Measurements from ENCODE around the gene NALCN. TPM values are rescaled to one million over a fixed set of nuclear protein-coding genes. Genes with fewer than 3 reads are reported as not detected.

NALCN gene
- total RNA-seq, 2 donors from 2014 or later = 26.9 to 28.6 TPM

DNA sequence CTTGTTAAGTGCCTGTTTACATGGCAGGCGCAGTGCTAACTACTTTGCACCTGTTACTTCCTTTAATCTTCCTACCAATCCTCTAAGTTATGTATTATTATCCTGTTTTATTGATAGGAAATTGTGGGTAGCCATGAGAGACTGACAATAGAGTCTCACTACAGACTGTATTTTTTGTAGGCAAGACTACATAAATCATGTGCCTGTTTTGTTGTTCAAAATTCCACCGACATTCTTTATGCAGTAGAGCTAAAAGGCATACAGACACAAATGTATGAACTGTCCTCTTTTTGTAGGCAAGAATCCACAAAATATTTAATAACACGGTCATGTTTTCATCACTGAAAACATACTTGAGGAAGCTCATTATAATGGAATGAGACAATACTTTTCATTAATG lies 205.5 kb downstream of the NALCN start:
- no peaks in the 10 kb centered on the region for H3K27me3 ChIP-seq (replicated peaks; ENCODE audit: insufficient read depth)
- H3K36me3 ChIP-seq = no peaks in the 10 kb centered on the region
- no peak overlapping the region for H3K27ac ChIP-seq
- H3K4me3 ChIP-seq = no peak overlapping the region
- H3K9me3 ChIP-seq = no peaks in the 10 kb centered on the region
- H3K4me1 ChIP-seq (ENCODE audit: control insufficient read depth in 1 of 2, low read depth in 2 of 2) = peaks cover 17 to 19% of the 10 kb centered on the region in 2 donors
- ATAC-seq (ENCODE audit: insufficient number of reproducible peaks, low FRiP score, low read depth) (no peak), DNase-seq (ENCODE audit: low spot score) (no peak)
- TF ChIP-seq, protein P1, sequence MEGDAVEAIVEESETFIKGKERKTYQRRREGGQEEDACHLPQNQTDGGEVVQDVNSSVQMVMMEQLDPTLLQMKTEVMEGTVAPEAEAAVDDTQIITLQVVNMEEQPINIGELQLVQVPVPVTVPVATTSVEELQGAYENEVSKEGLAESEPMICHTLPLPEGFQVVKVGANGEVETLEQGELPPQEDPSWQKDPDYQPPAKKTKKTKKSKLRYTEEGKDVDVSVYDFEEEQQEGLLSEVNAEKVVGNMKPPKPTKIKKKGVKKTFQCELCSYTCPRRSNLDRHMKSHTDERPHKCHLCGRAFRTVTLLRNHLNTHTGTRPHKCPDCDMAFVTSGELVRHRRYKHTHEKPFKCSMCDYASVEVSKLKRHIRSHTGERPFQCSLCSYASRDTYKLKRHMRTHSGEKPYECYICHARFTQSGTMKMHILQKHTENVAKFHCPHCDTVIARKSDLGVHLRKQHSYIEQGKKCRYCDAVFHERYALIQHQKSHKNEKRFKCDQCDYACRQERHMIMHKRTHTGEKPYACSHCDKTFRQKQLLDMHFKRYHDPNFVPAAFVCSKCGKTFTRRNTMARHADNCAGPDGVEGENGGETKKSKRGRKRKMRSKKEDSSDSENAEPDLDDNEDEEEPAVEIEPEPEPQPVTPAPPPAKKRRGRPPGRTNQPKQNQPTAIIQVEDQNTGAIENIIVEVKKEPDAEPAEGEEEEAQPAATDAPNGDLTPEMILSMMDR (IDR thresholded peaks at IDR 0.05) = no peak

DNA sequence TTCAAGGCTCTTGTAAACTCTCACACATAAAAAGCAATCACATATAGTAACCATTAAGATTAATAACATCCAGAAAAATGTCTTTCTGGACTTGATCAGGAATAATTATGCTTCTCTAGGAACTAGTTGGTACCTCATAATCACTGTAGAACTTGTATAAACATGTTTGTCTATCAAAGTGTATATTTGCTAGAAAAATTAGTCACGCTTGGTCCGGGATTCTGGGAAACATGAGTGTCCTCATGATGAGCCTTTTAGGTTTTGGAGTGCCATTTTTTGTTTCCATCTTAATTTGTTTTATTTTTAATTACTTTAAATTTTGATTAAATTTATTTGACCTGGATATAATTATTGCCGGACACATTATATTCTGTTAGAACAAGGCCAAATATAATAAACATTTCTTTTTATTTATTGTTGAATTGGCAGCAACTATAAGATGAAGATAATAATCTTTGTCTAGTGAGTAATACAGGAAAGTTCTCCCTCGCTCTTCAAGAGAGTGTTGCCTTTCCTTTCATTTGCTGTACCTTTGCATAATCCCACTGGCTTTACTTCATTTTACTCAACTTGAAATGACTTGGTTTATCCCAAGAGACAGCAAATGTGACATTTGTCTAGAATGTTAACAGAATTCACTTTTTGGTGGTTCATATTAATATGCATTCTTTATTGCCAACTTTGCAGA lies 207.0 kb downstream of the NALCN start:
- no peaks in the 10 kb centered on the region for H3K27me3 ChIP-seq (replicated peaks; ENCODE audit: insufficient read depth)
- H3K36me3 ChIP-seq = no peaks in the 10 kb centered on the region
- no peaks in the 10 kb centered on the region for H3K9me3 ChIP-seq
- ATAC-seq (ENCODE audit: insufficient number of reproducible peaks, low FRiP score, low read depth) (no peak), DNase-seq (ENCODE audit: low spot score) (no peak)
- TF ChIP-seq, protein P1 (IDR thresholded peaks at IDR 0.05) = no peak
- no peak overlapping the region for H3K4me3 ChIP-seq
- peaks cover 23% of the 10 kb centered on the region in 2 donors for H3K4me1 ChIP-seq (ENCODE audit: control insufficient read depth in 1 of 2, low read depth in 2 of 2)
- H3K27ac ChIP-seq = no peak overlapping the region

DNA sequence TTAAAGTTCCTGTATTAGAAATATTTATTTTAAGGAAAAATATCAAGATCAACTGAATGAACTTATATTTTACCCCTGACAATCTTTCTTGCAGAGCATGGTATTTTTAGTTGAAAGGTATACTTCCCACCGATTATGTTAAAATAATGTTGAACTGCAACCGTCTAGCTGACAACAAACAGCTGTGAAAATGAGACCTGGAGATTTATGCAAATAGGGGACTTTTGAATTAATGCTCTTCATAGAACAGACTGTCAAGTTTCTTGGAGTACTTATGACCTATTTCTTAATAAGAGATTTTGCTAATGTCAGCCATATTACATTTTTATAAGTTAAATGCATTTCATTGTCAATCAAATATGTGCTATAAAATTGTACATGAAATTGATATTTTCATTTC lies 210.9 kb downstream of the NALCN start:
- H3K4me1 ChIP-seq (ENCODE audit: control insufficient read depth in 1 of 2, low read depth in 2 of 2) = peaks cover 19 to 22% of the 10 kb centered on the region in 2 donors
- no peak overlapping the region for H3K4me3 ChIP-seq
- ATAC-seq (ENCODE audit: insufficient number of reproducible peaks, low FRiP score, low read depth) = no peak
- no peaks in the 10 kb centered on the region for H3K27me3 ChIP-seq (replicated peaks; ENCODE audit: insufficient read depth)
- no peaks in the 10 kb centered on the region for H3K9me3 ChIP-seq
- H3K36me3 ChIP-seq = no peaks in the 10 kb centered on the region
- no peak for DNase-seq (ENCODE audit: low spot score)
- H3K27ac ChIP-seq = no peak overlapping the region
- TF ChIP-seq, protein P1 (IDR thresholded peaks at IDR 0.05) = no peak

DNA sequence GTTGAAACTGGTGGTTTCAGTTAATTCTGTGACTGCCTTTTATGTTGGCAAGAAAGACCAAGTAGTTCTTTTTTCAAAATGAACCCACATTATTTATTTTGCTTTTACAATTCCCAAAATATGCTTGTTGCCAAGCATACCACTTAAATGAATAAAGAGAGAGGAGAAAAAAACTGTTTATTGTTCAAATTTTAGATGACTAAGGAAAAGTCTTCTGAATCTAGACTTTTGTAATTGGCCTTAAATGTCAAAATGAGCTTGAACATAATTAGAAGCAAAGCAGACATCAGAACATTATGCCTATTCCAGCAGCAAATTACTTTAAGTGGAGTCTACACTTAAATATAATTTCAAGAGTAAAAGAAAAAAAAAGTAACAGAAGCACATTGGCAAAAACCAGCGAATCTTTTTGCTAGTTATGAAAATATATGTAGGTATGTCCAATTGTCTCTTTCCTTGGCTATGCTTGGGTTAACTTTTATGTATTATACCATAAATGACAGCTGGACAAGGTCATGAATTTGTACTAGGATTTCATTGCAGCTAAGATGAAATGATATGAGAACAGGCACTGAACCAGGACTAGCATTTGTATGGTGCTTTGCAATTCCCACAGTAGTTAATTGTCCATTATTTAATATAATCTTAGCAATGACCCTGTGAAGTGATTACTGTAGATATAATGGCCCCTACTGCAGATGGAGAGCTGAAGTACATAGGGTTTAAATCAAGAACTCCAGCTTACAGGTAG lies 211.9 kb downstream of the NALCN start:
- Histone ChIP-seq H3K36me3 (no peaks in the 10 kb centered on the region), H3K4me3 (no peak overlapping the region), H3K27ac (no peak overlapping the region), H3K4me1 (ENCODE audit: control insufficient read depth in 1 of 2, low read depth in 2 of 2) (peaks cover 12% of the 10 kb centered on the region in 2 donors), H3K27me3 (replicated peaks; ENCODE audit: insufficient read depth) (no peaks in the 10 kb centered on the region), H3K9me3 (no peaks in the 10 kb centered on the region)
- TF ChIP-seq, protein P1 (IDR thresholded peaks at IDR 0.05) = no peak
- DNase-seq (ENCODE audit: low spot score) (no peak), ATAC-seq (ENCODE audit: insufficient number of reproducible peaks, low FRiP score, low read depth) (no peak)

DNA sequence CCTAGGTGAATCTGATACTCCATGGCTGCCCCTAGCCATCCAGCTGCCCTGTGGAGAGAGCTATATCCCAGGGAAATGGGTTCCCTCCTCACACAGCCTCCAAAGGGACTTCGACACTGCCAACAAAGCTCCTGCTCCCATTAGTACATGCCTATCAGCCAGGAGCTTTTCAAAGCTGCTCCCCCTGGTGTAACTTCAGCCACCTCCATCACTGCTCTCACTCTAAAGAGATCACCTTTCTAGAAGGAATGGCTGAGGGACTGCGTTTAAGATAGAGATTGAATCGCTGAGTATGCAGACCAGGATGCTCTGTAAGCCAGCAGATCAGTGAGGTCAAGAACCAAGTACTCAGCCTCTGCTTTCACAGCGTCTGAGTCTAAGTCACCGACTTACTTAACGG lies 213.7 kb downstream of the NALCN start:
- Histone ChIP-seq H3K36me3 (no peaks in the 10 kb centered on the region), H3K27me3 (replicated peaks; ENCODE audit: insufficient read depth) (no peaks in the 10 kb centered on the region), H3K4me1 (ENCODE audit: control insufficient read depth in 1 of 2, low read depth in 2 of 2) (peaks cover 12% of the 10 kb centered on the region in 2 donors), H3K4me3 (no peak overlapping the region), H3K27ac (no peak overlapping the region), H3K9me3 (no peaks in the 10 kb centered on the region)
- TF ChIP-seq, protein P1 (IDR thresholded peaks at IDR 0.05) = no peak
- ATAC-seq (ENCODE audit: insufficient number of reproducible peaks, low FRiP score, low read depth) (no peak), DNase-seq (ENCODE audit: low spot score) (no peak)
